ENCODE results near the gene RORC.

DNA sequence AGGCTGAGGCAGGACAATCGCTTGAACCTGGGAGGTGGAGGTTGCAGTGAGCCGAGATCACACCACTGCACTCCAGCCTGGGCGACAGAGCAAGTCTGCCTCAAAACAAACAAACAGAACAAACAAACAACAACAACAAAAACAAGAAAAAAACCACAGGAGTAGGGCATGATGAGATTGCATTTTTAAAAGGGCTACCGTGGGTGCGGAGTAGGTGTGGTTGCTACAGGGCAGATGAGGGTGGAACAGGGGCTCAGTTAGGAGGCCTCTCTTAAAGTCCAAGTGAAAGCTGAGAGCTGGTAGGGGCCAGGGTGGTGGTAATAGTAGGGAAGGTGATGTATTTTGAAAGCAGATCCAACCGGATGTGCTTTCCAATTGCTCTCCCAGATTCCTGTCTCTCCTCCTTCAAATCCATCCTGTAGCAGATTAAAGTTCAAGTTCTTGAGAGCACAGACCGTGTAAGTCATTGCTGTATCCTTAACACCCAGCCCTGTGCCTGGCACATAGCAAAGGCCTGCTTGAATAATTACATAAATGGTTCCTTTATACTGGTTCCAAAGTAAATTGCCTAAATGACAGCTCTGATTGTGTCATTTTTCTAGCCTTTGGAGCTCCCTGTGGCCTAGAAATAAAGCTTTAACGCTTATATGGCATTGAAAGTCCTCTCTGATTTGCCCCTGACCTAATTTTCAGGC is 22.2 kb downstream of the RORC start:
- TF ChIP-seq POLR2A (IDR thresholded peaks at IDR 0.05) (no peak), POLR2AphosphoS5 (IDR thresholded peaks at IDR 0.05) (no peak)
